Cardiac septum (tissue), 1 donor: ENCODE data around the gene KLF15. TPM values are rescaled to one million over a fixed set of nuclear protein-coding genes. Genes with fewer than 3 reads are reported as not detected.
A peak's percentile ranks its signal among the peaks of the same experiment; 100 is the strongest.

Source experiments
- DNase-seq: peaks from one replicate; pipeline ENCODE4 v3.0.0-alpha.2; 2020; ENCODE audit warnings: low spot score
- intact Hi-C: fragments of 100-400 bp; cut with DNase I; formaldehyde crosslinking; loops from one replicate; pipeline ENCODE4 v1.14.0; 2022
- total RNA-seq: library from RNA; stranded (reverse); fragmentation: NEBNext Ultra II Directional; extraction: Animal tissue kit (Norgen Biotek cat#: 25700); gene quantifications from one replicate; pipeline ENCODE4 v1.2.1, GENCODE V29; 2021
- donor health status: DM: no; HTN: no; CAD: no.

KLF15 gene
- total RNA-seq, 1 donor from 2014 or later: 11.5 TPM

DNA sequence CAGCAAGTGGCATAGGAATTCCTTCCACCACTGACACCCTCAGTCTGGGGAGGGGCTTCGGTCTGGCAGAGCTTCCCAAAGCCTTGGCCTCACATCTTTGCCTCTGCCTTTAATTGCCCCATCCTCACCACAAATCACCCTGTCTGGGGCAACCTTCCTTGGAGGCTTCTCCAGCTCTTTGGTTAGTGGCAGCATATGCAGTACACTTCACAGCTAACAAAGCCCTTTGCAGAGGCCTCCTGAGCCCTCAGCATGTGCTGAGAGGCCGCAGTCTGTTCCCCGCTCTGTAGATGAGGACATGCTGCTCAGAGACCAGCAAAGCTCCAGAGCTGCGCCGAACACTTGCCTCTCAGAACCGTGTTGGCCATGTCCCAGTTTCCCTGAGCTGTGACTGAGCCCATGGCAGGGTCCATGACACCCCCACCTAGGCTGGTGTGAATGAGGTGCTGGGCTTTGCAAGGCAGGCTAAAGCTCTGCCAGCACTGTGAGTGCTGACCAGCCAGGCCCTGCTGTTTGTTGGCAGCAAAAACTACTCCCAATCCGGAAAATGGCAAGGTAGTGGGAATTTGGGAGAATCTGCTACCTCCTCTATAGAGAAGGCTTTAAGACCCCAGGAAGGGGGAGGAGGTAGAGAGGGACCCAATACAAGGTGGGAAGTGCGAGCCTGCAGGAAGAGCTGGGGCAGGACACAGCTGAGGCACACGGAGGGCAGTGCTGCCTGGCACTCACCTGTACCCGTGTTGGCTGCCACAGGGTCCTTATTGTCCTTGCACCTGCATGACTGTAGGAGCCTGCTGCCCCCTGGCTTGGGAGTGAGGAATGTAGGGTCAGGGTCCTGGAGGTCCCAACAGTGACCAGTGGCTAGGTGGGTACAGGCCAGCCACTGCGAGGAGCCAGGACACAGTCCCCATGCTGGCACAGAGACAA lies 8.4 kb upstream of the KLF15 start:
- DNase-seq: peak; percentile 56
- intact Hi-C loops: no loop called here

DNA sequence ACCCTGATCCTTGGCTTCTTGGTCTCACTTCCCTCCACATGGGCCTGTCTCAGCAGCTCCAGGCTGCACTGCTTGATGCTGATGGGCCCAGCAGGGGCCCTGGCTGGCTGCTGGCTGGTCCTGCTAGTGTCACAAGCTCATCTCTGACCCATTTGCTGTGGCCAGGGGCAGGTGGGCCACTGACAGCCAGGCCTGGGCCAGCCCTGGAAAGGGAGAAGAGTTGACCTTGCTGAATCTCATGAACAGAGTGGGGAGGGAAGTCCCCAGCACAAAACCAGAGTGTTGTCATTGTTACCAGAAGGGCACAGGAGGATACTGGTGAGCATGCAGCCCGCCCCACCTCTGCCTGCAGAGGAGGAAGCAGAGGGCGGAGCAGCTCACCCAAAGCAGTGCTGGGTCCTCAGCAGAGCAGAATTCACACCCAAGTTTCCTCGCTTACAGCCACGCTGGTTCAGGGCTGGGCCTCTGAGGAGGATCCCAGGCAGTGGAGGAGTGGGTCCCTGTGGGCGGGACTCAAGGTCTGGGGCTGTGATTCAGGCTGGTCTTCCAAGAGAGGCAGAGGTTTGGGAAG lies 7.6 kb upstream of the KLF15 start:
- intact Hi-C loops: no loop called here
- peak; percentile 73 for DNase-seq

DNA sequence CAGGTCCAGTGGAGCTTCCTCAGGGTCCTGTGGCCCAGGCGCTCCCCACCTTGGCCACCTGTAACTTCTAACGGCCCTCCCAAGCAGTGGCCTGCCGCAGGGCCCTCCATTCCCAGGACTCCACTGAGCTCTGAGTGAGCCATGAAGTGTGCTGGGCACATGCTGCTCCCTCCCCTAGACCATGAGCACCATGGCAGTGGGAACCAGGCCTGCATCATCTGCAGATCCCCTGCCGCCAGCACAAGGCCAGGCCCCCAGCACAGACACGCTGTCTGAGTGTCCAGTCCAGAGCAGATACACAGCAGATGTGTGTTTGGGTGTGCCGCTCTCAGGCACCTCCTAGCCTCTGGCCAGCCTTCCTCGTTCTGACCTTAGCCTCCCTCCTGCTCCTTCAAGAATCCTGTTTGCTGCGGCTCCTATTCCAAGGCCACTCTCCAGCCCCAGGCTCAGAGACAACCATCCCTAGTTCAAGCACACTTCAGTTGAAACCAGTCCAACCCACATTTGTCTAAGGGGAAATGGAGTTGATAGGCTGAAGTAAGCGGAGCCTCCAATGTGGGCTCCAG lies 7.0 kb upstream of the KLF15 start:
- DNase-seq: peak; percentile 74
- intact Hi-C loops: no loop called here

DNA sequence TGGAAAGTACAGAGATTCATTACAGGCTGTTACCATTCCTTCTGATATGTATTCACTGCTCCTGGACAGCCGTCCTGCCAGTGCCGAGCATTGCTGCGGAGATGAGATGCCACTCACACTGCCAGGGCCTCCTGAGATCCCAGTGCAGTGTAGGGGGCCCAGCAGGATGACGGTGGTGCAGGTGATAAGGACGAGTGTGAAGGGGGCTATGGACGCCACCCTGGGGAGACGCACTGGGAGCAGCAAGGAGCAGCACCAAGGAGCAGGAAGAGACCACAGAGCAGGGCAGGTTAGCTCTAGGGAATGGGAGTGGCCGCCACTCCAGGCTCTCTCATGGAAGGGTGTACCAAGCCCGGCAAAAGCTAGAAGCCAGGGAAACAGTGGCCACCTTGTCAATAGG lies 4.0 kb upstream of the KLF15 start:
- intact Hi-C loops: no loop called here
- DNase-seq: peak; percentile 59

DNA sequence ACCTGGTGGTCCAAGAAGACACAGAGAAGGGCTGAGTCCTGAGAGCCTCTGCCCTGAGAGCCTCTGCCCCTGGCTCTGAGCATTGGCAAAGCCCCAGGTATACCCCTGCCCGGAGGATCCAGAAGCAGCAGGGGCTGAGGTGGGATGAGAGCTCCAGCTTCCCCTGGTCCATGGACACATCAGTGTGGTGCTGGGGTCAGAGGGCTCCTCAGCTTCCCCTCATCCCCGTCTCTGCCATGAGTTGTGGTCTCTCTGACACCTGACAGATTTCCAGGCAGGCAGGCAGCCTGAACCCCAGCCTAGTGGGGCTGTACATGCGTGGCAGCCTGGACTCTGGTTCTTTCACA lies 3.5 kb upstream of the KLF15 start:
- intact Hi-C loops: no loop called here
- DNase-seq: peak; percentile 51

DNA sequence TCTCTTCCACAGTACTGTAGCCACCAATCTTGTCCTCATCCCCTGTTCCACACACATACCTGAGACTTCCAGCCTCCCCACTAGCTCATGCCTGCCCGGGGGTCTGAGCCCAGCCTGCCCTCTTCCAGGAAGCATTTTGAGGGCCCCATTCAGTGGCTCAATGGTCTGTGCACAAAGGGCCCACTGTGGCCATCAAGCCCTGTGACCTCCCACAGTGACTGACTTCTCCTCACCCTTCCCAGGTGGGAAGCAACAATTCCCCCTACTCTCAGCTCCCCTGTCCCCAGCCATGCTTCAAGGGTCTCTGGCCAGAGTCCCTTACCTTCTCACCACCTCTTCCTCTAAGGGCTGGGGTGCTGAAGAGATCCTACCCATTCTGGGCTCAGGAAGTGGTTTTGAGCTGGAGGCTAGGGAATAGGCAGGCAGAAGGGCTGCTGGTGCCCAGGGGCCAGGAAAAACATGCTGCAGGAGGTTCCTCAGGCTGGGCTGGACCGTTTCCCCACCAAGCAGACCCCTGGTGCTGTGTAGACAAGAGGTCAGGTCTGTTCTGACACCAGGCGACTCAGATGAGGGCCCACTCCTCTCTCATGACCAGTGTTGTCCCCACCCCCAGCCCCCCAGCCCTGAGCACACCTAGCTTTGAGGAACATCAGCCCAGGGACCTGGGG lies 3.0 kb upstream of the KLF15 start:
- intact Hi-C loops: no loop called here
- peak; percentile 61 for DNase-seq

DNA sequence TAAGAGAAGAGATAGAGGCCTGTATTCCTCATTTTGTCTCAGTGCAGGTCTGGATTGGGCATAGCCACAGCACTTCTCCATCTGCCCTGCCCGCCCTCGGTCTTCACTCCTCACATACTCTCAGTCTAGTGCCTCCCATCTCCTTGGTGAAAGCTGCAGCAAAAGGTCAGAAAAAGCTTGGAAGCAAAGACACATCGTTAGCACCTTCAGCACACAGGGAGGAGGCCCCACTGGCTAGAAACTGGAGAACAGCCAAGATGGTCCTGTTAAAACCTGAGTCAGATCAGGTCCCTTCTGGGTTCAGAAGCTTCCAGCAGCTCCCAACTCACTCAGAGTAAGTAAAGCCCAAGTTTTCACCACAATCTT lies 1.6 kb upstream of the KLF15 start:
- intact Hi-C loops: loop anchor here (5.0 kb wide), 1 partner anchor 71 kb away; no protein-coding TSS in a partner anchor
- DNase-seq: peak; percentile 17

DNA sequence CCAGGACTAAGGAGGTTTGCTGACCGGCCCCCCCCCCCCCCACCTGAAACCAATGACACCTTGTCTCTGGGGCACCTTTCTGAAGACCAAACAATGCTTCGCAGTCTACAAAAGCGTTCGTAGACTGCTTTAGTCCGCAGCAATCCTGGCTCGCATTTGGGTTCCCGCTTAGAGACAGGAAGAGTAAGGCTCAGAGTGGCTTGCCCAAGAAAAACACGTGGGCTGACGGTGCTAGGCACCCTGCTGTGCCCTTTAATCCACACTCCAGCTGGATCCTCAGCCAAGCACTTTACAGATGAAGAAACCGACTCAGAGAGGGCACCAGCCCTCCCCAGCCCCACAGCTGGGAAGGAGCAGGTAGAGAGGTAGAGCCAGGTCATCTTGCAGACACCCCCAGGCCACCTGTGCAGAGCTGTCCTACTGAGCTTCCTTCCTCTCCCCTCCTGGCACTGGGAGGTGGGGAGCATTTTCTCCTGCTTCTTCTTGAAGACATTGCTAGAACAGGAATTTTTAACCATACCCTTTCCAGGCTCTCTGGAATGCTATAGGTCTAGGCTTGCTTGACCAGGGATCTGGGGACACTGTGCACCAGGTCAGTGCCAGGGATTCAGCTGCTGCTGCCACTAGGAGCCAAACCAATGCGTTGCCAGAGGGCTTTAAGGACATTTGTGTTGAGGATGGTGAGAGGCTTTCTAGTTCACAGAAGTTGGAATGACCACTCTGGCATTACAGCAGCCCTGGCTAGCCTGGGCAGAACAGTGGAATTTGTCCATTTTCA lies 1.0 kb upstream of the KLF15 start:
- peak; percentile 69 for DNase-seq

DNA sequence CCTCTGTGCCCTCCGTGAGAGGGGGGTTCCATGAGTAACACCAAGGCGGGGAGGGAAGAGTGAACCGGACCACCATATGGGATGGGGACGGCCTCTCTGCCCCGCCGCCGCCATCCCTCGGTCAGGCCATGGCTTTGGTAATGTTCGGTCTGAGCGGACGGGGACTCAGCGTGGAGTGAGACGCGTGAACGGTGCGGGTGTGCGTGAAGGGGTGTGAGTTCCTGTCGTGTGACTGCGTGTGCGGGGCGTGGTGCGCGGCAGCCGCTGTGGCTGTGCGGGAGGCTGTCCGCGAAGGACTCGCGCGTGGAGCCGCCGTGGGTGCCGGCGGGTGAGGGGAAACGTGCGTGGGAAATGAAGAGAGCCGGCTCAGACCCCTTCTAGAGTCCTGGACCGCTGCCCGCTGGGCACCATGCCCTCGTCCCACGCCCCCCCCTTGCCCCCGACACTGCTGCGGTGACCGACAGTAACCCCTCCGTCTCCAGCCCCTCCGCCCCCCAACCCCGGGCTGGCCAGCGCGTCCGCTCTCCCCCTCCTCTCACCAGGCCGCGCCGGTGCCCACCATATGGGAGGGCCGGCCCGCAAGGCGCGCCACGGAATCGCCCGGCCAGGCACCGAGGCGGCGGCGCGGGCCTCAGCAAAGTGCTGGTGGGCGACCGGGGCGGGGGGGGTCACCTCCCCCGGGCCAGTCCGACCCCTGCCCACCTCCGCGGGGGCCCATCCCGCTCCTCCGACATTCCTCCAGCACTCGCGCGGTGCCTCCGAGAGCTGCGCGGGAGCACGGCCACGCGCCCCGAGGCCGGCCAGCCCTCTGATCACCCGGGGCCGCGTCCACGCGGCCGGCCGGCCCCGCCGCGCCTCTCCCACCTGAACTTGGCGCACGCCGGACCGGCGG lies 589 bp downstream of the KLF15 start:
- intact Hi-C loops: loop anchor here (1.0 to 5.0 kb wide), 3 partner anchors 32 to 89 kb away; no protein-coding TSS in a partner anchor
- DNase-seq: no peak

More for the DNA sequence above, 1.0 kb upstream of the KLF15 start:
- intact Hi-C loops: loop anchor here (5.0 kb wide), 1 partner anchor 71 kb away; no protein-coding TSS in a partner anchor

DNA sequence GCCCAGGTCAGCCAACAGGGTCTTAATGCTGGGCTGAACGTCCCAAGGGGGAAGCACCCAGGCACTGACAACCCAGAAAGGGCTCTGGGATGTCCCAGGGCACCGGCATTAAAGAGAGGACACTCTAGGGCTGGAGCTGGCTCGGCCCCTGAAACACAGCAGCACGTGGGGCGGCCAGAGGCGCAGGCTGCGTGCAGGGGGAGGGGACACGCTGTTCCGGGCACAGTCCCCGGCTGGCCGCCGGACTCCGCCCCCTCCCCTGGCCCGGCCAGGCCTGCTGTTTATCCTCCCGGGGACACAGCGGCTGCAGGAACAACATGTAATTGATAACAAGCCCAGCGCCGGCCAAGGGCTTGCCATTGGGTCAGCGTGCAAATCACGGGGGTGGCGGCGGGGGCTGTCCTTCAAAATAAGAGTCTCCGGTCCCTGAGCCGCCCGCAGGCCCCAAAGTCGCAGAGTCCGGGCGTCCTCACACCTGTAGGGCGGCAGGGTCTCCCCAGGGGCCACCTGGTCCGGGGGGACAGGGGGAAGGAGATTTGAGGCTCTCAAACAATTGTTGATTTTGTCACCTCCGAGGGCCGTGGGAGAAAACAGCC lies 1.3 kb downstream of the KLF15 start:
- DNase-seq: peak; percentile 95
- intact Hi-C loops: loop anchor here (1.0 to 5.0 kb wide), 3 partner anchors 33 to 89 kb away; no protein-coding TSS in a partner anchor

DNA sequence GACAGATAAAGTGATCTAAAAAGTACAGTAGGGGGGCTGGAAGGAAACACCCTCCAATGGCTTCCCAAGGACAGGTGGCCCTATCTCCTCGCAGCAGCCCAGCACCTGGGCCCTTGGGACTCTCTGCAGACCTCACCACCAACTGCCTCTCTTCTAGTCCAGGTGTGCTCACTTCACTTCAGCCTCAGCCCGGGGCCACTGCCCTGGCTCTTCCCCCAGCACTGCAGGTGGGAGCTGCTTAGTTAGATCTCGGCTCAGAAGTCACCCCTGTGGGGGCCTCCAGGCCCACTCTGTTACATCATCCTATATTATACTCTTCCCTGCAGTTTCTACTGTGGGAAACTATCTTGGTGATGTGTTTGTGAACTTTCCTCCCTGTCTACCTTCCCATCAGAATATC lies 2.0 kb downstream of the KLF15 start:
- no peak for DNase-seq
- intact Hi-C loops: loop anchor here (5.0 kb wide), 1 partner anchor 68 kb away; no protein-coding TSS in a partner anchor

DNA sequence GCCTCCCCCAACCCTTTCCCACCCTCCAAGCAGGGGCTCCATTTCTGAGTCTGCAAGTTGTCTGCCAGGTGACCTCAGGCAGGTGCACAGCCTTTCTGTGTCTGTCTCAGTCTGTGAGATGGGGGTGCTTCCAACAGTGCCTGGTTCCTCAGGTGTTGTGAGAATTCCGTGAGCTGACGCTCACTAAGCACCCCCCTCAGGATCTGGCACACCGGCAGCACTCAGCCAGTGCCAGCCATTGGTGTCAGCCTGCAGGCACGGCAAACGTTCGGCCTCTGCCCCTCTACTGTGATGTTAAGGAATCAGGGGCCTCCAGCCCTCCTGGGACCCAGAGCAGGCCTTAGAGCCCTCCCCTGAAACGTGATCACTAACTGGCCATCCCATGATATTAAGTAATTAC lies 2.4 kb downstream of the KLF15 start:
- DNase-seq: no peak
- intact Hi-C loops: loop anchor here (5.0 kb wide), 2 partner anchors 52 to 67 kb away; no protein-coding TSS in a partner anchor

DNA sequence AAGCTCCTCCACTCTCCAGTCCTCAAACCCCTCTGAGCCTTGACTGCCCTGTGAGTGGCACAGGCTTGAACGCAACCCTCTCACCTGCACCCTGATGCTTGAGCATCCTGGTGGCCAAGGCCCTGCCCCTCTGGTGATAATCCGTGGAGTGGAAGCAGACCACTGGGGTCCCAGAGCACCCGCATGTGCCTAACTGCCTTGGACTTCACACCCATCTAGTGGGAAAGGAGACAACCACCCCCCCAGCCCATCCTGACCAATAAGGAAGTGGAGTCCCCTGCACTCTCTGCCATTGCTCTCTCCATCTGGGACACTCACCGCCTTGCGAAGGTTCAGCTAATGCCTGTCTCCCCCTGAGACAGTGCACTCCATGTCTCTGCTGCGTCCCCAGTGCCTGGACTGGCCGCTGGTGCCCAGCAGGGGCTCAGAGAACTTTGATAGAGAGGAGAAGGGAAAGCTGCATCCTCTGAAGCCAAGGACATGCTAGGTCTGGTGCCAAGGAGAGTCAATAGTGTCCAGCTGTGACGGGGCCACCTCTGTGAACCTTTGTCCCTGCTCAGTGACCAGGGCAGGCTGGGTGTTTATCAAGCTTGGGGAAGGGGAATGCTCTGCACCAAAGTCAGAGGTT lies 3.4 kb downstream of the KLF15 start:
- intact Hi-C loops: loop anchor here (5.0 kb wide), 1 partner anchor 52 kb away; no protein-coding TSS in a partner anchor
- peak; percentile 72 for DNase-seq

DNA sequence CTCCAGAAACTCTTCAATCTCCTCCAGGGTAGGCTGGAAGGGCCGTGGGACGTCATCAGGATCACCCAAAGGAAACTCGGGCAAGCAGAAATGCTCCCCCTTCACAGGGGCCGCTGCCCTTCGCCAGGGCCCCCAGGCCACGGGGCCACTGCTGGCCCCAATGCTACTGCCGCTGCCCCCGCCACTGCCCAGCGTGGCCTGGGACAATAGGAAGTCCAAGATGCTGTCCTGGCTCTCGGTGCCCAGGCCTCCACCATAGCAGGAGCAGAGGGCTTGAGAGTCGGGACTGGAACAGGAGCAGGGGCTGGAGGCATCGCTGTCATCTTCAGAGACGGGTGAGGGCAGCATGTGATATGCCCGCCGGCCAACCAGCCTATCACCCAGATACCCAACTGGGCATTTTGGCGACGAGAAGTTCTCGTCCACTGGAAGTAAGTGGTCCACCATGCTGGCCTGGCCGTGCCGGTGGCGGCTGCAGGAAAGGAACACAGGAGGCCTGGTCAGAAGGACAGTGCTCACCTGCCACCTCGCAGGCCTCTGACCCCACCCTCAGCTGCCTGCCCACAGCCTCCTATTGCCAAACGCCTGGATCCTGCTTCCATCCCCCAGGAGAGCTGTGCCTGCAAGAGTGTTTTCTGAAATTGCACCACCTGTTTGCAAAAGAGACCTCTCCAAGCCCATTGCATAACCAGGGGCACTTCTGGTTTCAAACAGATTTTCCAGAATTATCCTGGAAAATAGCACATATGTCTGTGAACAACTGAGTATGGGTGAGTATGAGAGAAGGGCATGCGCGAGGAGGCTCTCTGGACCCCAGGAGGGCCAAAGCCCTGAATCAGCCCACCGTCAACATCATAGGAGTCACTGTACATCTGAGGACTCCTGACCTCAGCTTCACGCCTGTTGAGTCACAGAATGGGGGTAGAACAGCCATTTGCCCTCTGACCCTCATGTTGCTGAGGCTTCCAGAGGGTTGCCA lies 4.4 kb downstream of the KLF15 start:
- intact Hi-C loops: loop anchor here (5.0 kb wide), 1 partner anchor 50 kb away; no protein-coding TSS in a partner anchor
- DNase-seq: peak; percentile 72

DNA sequence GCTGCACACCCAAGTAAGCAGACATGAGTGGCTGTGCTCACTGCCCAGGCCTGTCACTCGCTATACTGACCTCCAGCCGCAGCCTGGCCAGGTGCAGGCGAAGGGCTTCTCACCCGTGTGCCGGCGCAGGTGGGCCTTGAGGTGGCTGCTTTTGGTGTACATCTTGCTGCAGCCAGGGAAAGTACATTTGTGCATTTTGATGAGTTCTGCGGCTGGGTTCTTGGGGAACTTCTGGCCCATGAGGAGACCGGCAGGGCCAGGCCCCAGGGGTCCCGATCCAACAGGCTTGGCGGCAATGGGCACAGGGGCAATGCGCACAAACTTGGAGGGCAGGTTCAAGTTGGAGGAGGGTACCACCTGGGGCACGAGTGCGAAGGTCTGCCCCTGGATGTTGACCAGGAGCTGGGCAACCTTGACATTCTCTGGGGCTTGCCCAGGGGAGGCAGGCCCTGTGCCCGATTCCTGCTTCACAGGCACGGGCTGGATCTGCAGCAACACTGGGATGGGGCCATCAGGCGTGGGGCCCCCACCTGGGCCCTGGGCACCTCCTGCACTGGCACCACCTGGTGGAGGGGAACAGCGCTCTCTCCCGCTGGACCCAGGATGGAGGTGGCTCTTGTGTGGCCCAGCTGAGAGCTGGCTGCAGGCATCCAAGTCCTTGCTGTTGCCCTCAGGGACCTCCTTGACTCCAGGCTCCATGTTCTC lies 5.3 kb downstream of the KLF15 start:
- intact Hi-C loops: loop anchor here (5.0 kb wide), 1 partner anchor 50 kb away; no protein-coding TSS in a partner anchor
- peak; percentile 66 for DNase-seq
